ENCODE measurements around the gene HK1. TPM values are rescaled to one million over a fixed set of nuclear protein-coding genes. Genes with fewer than 3 reads are reported as not detected.
A peak's percentile ranks its signal among the peaks of the same experiment; 100 is the strongest.

HK1 gene
- total and polyA plus RNA-seq, 2 of the 4 experiments (the other 2 are of a cell fraction): 53.7 to 90.5 TPM

GRCh38 chr10:69389827-69390490 is 111.7 kb downstream of the HK1 start:
- Histone ChIP-seq H3K27ac (ENCODE audit: insufficient read depth, low read length) (no peak overlapping the region), H3K9ac (ENCODE audit: low read depth, low read length) (no peak overlapping the region)

More at GRCh38 chr10:69389827-69390490, 111.7 kb downstream of the HK1 start:
- ATAC-seq (ENCODE audit: low read depth) (peak; percentile 33; the same call in 1 of the 2 replicates), DNase-seq (peak; percentile 26)
- Histone ChIP-seq H3K18ac (ENCODE audit: low read depth, low read length) (no peak overlapping the region), H3K56ac (ENCODE audit: extremely low read depth, insufficient read depth, low read length) (no peak overlapping the region), H4K20me1 (ENCODE audit: insufficient read depth, low read length) (peaks cover 6% of the 10 kb centered on the region; the same call in 1 of the 2 replicates), H3K4me2 (ENCODE audit: low read depth, low read length) (no peak overlapping the region), H2BK5ac (ENCODE audit: low read depth, low read length, poor library complexity, severe bottlenecking) (no peak overlapping the region), H3K4me3 (ENCODE audit: insufficient read depth, low read depth, low read length) (no peak overlapping the region), H2BK120ac (ENCODE audit: low read depth, low read length) (no peak overlapping the region), H4K8ac (ENCODE audit: low read depth in 2 of 2, low read length in 2 of 2) (no peak overlapping the region), H2AK9ac (replicated peaks; ENCODE audit: low read depth, low read length, poor library complexity) (no peak overlapping the region), H2BK15ac (ENCODE audit: low read depth, low read length) (no peak overlapping the region), H3K79me1 (ENCODE audit: low read depth in 1 of 2, low read length in 2 of 2) (peaks cover 9 to 11% of the 10 kb centered on the region in 2 experiments), H3K36me3 (ENCODE audit: control insufficient read depth, insufficient read depth, low read length) (peaks cover 30% of the 10 kb centered on the region), H3K9me3 (ENCODE audit: control insufficient read depth, insufficient read depth, low read length) (no peaks in the 10 kb centered on the region), H3K14ac (replicated peaks; ENCODE audit: low read depth, low read length) (no peak overlapping the region), H4K5ac (ENCODE audit: low read depth, low read length) (no peak overlapping the region), H3K27me3 (ENCODE audit: control insufficient read depth, insufficient read depth, low read length) (no peaks in the 10 kb centered on the region), H3K4ac (ENCODE audit: low read depth, low read length) (no peak overlapping the region), H2BK20ac (ENCODE audit: low read depth, low read length) (no peak overlapping the region), H4K91ac (ENCODE audit: insufficient read depth, low read depth, low read length) (no peak overlapping the region), H2AK5ac (ENCODE audit: low read depth, low read length) (no peak overlapping the region), H3K4me1 (ENCODE audit: control insufficient read depth, insufficient read depth, low read length) (no peaks in the 10 kb centered on the region; the same call in 1 of the 2 replicates), H3K23ac (ENCODE audit: low read depth, low read length) (no peak overlapping the region; the same call in 1 of the 2 replicates), H3K9me1 (ENCODE audit: insufficient read depth, low read length) (peaks cover 2% of the 10 kb centered on the region; the same call in 1 of the 2 replicates), H2AFZ (replicated peaks; ENCODE audit: low read length, poor library complexity) (no peak overlapping the region)
- dilution Hi-C loops (cut with HindIII; ENCODE audit: low sequenced_read_pairs, unreplicated experiment) (no loop called here), in situ Hi-C loops (cut with MboI; ENCODE audit: low sequenced_read_pairs) (loop anchor here (5.0 kb wide), 1 partner anchor 158 kb away; no protein-coding TSS in a partner anchor), intact Hi-C loops (cut with micrococcal nuclease) (loop anchor here (5.0 kb wide), 2 partner anchors 298 to 388 kb away; no protein-coding TSS in a partner anchor)
- ChIA-PET POLR2A (ENCODE audit: unreplicated experiment) (no interaction called here), CTCF (interaction anchor here (0.7 kb wide), 2 partner anchors 18 to 153 kb away, joined by 3 read pairs; no protein-coding TSS in a partner anchor)
- BruUV-seq (replicated peaks): no TSS peak
- WGBS, 2 experiments (ENCODE audit: extremely low coverage in 2 of 2, insufficient read length in 1 of 2): 60% methylated on average over 2 of the region's 8 CpGs; no CpG with 5 or more reads in 1 of the 2 experiments
- TF ChIP-seq RCOR1 (IDR thresholded peaks at IDR 0.05; ENCODE audit: insufficient replicate concordance, low read length) (no peak), MAFK (IDR thresholded peaks at IDR 0.05; ENCODE audit: low read depth, low read length) (no peak), NFE2L2 (IDR thresholded peaks at IDR 0.05; ENCODE audit: low read depth, low read length) (peak; percentile 35; the same call in 1 of the 2 replicates), MXI1 (IDR thresholded peaks at IDR 0.05; ENCODE audit: borderline replicate concordance, low read depth, low read length) (no peak), POLR2A (IDR thresholded peaks at IDR 0.05; ENCODE audit: low read depth, low read length) (no peak), RFX5 (IDR thresholded peaks at IDR 0.05; ENCODE audit: low read depth, low read length) (no peak), RAD21 (IDR thresholded peaks at IDR 0.05; ENCODE audit: low read length) (no peak), MAZ (IDR thresholded peaks at IDR 0.05; ENCODE audit: borderline replicate concordance, low read depth, low read length) (no peak)
